NCI-H2171 (cell line): ENCODE measurements around the gene ADK.
A peak's percentile ranks its signal among the peaks of the same experiment; 100 is the strongest.
"Not testable (repeated sequence)": the region's sequence is repeated elsewhere in the genome, so short reads cannot be mapped to it uniquely, and the experiment has no call there.

Experiments
- DNase-seq: peaks from one replicate; lab custom pipeline; 2025; lab: John Stamatoyannopoulos, UW

The ADK gene

GRCh38 chr10:74548676-74549075, 397.7 kb downstream of the ADK start:
- no peak for DNase-seq

GRCh38 chr10:74556072-74556705, 405.2 kb downstream of the ADK start:
- DNase-seq, result no peak

- DNase-seq, result no peak
These were observed 406.1 kb downstream of the ADK start for GRCh38 chr10:74557098-74557497.

- DNase-seq, result no peak
These were observed 407.4 kb downstream of the ADK start for GRCh38 chr10:74558403-74558802.

GRCh38 chr10:74558897-74559296, 407.9 kb downstream of the ADK start:
- DNase-seq, result no peak

GRCh38 chr10:74568896-74569295, 417.9 kb downstream of the ADK start:
- DNase-seq, result not testable (repeated sequence)

GRCh38 chr10:74573497-74573896, 422.5 kb downstream of the ADK start:
- not testable (repeated sequence) for DNase-seq

GRCh38 chr10:74575191-74575720, 424.2 kb downstream of the ADK start:
- DNase-seq, result no peak

GRCh38 chr10:74575912-74576311, 424.9 kb downstream of the ADK start:
- DNase-seq, result no peak

GRCh38 chr10:74576586-74576985, 425.6 kb downstream of the ADK start:
- DNase-seq, result no peak

- DNase-seq, result not testable (repeated sequence)
These were observed 429.4 kb downstream of the ADK start for GRCh38 chr10:74580438-74580837.

GRCh38 chr10:74582566-74582965, 431.5 kb downstream of the ADK start:
- no peak for DNase-seq

- DNase-seq, result peak; percentile 74
These were observed 434.4 kb downstream of the ADK start for GRCh38 chr10:74585231-74586087.

GRCh38 chr10:74586088-74586585, 435.1 kb downstream of the ADK start:
- DNase-seq, result peak; percentile 9

GRCh38 chr10:74587109-74587854, 436.3 kb downstream of the ADK start:
- DNase-seq, result no peak

- peak; percentile 89 for DNase-seq
These were observed 438.2 kb downstream of the ADK start for GRCh38 chr10:74589226-74589673.

GRCh38 chr10:74589851-74590250, 438.8 kb downstream of the ADK start:
- no peak for DNase-seq

- DNase-seq, result no peak
These were observed 442.4 kb downstream of the ADK start for GRCh38 chr10:74593470-74593869.

- no peak for DNase-seq
These were observed 445.7 kb downstream of the ADK start for GRCh38 chr10:74596713-74597112.

GRCh38 chr10:74598891-74599566, 448.0 kb downstream of the ADK start:
- no peak for DNase-seq

GRCh38 chr10:74599672-74600071, 448.7 kb downstream of the ADK start:
- no peak for DNase-seq

- DNase-seq, result no peak
These were observed 449.1 kb downstream of the ADK start for GRCh38 chr10:74600170-74600569.
